ENCODE data around the gene ZSCAN10.

The ZSCAN10 gene

GRCh38 chr16:3134338-3135125 lies 35.4 kb upstream of the ZSCAN10 start, which contains the start of gene ZNF213:
Gene ZNF213, plus strand, starts transcription at chr16:3135029. Its CDS starts 2,252 bp downstream, at chr16:3137281.
- peak; percentile 98 for DNase-seq

DNA sequence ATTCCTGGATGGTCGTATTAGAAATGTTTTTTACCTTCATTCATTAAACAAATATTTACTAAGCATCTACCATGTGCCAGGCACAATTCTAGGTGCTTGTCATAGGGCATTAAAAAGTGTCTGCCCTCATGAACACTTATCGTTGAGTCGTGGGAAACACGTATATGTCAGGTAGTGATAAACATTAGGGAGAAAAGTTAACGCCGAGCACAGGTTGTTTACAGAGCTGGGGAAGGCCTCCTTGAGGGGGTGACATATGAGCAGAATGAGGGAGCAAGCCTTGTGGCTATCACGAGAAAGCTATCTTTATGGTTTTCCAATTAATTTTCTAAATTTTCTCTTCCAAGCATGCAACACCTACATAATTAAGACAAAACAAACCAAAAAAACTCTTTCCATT lies 34.8 kb upstream of the ZSCAN10 start:
- DNase-seq: no peak

DNA sequence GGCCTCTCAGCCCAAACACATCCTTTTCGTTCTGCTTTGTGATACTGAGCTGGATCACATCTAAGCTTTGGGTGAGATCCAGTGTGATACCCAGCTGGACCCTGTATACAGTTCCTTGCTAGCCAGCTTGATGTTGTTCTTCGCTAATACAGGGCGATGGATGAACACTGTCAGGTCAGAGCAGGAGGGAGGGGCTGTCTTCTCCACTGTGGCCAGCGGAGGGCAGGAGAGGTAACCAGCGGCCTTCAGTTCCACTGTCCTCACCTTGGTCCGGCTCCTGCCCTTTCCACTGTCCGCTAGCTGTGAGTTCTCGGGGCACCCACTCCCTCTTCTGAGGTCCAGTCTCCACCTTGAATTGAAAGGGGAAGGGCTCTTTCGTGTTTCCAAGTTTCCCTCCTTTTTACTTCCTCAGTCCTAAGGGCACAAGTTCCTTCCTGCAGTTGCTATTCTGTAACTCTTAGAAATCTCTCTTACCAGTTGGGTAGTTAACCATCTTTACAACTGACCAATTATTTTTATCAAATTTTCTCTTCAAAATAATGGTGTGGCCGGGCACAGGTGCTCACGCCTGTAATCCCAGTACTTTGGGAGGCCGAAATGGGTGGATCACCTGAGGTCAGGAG lies 32.8 kb upstream of the ZSCAN10 start:
- no peak for DNase-seq

DNA sequence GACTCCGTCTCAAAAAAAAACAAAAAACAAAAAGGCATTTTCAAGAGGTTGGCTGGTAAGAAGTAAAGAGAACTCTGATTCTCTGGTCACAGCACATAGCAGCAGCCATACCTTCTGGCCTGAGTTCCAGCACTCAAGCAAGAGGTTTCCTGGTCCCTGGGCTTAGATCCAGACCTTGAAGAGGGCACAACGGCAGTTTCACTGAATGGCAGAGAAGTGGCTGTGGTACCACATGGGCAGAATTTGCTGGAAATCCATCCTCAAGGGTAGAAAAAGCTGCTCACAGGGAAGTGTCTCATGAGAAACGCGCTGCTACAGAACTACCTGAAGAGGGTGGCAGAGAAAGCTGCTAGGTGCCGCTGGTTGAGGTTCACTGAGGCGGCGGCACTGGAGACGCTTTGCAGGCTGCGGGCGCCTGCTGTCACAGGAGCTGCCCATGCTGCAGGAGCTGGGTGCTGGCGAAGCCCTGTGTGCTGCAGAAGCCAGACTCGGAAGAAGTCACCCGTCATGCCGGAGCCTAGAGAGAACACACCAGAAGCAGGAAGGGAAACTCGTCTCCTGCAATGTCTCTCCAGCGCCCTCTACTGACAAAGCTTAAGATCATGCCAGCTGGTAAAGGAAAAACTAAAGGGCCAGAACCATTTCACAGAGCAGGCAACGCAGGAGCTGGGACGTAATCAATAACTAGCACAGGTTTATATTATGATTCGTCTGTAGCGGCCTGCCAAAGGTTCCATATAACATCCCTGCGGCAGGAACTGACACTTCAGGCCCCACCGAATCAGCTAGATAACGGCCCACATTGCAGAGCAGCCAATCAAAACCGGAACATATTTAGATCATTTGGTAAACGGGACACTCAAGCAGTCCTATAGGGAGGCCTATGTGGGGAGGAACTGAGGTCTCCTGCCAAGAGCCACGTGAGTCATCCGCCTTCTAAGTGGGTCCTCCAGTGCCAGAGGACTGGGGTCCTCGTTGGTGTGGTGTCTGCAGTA lies 30.3 kb upstream of the ZSCAN10 start:
- peak; percentile 80 for DNase-seq

DNA sequence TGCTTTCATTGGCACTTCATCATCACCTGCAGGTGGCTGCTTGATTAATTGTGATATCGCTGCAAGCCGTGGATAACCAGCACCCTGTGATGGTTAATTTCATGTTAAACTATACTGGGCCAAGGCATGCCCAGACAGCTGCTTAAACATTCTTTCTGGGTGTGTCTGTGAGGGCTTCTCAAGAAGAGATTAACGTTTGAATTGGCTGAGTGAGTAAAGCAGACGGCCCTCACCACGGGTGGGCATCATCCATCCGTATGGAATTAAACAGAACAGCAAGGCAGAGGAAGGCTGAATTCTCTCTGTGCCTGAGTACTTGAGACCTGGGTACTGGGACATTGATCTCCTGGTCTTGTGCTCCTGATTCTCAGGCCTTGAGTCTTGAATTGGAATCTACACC lies 28.7 kb upstream of the ZSCAN10 start:
- DNase-seq: no peak

DNA sequence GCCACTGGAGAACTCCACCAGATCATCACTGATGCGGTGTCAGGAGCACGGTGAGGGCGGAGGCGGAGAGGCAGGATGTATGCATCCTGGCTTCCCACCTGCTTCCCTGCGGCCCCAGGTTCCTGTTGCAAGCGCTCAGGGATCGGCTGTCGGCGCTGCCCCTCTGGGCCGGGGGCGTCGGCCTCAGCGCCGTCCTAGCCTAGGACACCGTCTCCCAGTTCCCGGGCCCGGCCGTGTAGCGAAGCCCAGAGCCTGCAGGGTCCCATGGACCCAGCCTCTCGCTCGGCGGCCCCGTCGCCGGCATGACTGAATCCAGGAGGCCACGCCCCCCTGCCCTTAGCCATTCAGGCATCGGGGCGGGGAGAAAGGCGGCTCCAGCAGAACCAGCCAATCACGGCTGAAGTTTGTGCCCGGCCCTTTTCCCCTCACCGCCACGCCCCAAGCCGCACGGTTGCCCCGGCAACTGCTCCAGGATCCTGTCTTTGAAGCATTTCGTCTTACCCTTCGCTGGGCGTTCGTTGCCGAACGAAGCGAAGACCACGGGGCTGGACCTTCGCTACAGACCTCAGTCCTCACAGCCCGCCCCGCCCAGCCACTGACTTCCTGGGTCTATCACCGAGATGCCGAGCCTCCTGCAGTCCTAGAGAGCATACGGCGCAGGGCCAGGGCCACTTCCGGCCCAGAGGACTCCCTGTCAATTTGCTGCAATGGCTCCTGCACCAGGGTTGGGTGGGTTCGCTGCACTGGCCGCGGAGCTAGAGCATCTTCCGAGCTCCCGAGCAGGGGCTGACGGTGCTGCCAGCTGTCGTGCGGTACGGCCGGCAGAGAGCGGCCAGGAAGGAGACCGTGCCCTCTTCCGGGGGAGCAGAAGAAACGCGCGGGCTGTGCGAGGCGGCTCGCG lies 25.1 kb upstream of the ZSCAN10 start:
- DNase-seq: peak; percentile 92

DNA sequence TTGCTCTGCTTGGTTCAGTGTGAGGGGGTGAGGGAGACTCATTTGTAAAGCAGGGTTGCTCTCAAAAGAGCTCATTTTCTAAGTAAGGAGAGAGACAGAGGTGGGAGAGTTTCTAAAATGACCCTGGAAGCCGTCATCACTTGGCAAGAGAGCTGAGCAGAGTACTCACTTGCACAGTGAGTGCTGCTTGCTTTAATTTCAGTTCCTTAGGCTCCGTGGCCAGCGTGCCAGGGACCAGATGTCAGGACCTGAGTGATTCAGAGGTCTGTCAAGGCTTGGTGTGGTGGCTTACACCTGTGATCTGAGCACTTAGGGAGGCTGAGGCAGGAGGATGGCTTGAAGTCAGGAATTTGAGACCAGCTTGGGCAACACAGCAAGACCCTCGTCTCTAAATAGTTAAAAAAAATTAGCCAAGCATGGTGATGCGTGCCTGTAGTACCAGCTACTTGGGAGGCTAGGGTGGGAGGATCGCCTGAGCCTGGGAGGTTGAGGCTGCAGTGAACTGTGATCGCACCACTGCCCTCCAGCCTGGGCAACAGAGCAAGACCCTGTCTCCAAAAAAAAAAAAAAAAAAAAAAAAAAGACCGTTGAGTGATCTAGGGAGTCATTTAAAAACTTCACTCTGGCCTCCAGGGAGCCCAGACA lies 24.0 kb upstream of the ZSCAN10 start:
- DNase-seq: no peak

GRCh38 chr16:3121851-3122467 lies 22.9 kb upstream of the ZSCAN10 start:
- no peak for DNase-seq

DNA sequence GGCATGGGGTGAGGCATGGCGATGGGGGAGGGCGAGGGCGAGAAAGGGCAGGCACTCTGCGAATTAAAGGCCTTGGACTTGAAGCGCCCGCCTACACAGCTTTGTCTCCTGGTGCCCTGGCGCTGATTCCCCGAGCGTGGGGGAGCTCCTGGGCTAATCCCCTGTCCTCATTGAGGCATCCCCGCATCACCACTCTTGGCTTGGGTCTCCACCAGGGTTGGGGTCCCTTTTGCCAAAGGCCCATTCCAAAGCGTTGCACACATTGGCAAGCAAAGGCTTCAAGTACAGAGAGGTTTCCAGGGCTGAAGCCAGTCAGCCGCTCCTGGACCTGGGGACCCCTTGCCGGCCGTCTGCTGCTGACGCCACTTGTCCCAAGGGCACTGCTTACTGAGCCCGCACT lies 21.3 kb upstream of the ZSCAN10 start:
- DNase-seq: no peak

DNA sequence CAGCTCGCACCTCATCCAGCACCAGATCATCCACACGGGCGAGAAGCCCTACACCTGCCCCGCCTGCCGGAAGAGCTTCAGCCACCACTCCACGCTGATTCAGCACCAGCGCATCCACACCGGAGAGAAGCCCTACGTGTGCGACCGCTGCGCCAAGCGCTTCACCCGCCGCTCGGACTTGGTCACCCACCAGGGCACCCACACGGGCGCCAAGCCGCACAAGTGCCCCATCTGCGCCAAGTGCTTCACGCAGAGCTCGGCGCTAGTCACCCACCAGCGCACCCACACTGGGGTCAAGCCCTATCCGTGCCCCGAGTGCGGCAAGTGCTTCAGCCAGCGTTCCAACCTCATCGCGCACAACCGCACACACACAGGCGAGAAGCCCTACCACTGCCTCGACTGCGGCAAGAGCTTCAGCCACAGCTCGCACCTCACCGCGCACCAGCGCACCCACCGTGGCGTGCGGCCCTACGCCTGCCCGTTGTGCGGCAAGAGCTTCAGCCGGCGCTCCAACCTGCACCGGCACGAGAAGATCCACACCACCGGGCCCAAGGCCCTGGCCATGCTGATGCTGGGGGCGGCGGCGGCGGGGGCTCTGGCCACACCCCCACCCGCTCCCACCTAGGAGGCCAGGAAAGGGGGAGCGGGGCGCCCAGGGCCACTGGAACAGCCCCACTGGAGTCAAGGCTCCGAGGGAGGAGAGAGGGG lies 20.8 kb upstream of the ZSCAN10 start:
- no peak for DNase-seq

DNA sequence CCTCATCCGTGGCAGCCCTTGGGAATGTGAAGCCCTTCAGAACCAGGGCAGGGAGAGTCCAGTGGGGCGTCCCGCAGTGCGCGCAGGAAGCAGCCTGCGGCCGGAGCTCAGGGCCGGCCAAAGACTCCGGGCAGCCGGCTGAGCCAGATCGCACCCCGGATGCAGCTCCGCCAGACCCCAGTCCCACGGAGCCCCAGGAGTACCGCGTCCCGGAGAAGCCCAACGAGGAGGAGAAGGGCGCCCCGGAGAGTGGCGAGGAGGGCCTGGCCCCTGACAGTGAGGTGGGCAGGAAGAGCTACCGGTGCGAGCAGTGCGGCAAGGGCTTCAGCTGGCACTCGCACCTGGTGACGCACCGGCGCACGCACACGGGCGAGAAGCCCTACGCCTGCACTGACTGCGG lies 20.2 kb upstream of the ZSCAN10 start:
- DNase-seq: no peak

DNA sequence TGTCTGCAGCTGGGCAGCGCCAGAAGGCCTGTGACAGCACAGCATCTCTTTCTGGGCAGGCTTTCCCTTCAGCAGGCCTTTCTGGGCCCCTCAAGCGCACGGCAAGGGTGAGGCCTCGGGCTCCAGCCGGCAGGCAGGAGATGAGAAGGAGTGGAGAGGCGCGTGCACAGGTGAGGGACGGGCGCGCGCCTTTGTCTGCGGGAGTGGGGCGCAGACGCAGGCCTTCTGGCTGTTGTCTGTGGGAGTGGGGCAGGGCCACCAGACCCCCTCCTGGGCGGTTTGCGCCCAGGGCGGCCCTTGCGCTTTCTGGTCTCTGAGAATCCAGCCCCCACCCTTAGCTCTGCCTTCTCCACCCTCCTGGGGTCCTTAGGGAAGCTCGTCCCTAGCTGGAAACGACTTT lies 19.8 kb upstream of the ZSCAN10 start:
- no peak for DNase-seq

DNA sequence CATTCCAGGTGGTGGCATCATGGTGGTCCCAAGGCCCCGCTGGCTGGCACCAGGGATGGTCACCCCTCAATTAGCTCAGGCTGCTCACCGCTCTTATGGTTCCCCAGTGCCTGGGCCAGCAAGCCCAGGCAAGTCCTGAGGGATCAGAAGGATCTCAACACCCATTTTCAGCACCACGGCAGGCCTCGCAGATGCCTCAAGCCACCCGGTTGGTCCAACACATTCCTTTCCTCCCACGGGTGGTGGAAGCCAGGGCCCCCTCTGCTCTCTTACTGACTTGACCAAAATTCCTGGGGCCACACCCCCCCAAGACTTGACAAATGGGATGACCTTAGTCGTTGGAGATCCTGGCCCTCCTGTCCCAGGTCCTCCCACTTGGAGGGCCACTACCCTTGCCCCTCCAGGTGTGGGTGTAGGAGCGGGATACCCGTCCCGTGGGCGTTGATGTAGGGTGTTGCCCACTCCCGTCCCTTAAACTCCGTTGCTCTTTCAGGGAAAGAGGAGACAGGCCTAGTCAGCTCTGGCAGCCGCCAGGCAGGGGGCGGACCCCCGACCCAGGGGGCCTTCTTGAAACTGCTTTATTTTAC lies 19.2 kb upstream of the ZSCAN10 start:
- no peak for DNase-seq

DNA sequence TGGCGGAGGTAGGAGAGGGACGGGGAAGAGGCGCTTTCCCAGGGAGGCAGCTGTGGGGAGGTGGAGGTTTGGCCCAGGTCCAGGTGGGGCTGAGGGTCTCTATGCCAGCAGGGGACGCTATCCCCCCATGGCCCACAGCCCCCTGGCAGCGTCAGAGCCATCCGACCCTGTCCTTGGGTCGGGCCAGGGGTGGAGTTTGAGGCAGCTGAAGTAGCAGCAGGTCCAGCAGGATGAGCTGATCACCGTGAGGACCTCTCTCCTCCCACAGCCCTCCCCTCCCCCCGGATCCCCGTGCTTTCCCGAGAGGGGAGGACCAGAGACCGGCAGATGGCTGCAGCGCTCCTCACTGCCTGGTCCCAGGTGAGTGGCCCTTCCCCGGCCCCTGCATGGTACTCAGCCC lies 16.5 kb upstream of the ZSCAN10 start:
- no peak for DNase-seq

- no peak for DNase-seq
Measured at GRCh38 chr16:3115003-3115402, 15.9 kb upstream of the ZSCAN10 start.

DNA sequence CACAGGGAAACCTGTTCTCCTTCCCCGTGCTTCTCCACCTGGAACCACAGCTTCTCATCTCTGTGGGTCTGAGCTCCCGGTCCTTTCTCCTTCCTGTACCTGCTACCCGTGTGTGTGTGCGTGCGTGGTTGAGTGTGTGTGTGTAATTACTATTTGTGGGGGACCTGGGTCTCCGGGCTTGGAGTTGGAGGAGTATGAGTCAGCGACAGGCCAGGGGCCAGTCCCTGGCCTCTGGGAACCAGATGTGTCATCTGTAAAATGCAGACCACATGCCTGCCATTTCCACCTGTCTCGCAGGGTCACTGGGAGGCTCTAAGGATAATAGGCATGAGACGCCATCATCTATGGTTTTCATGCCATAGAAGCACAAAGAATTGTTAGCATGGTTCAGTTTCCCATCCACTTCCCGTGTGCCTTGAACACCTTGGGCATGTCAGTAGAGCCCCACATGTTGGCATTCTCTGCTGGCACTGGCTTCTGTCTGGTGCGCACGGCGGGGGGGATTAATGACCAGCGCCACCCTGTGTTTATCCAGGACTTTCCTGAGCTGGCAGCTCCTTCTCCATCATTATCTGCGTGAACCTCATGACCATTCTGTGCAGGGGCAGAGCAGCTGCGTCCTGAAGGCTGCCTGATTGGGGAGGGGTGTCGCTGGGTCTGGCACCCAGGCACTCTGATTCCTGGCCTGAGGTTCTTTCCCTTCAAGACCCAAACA lies 14.8 kb upstream of the ZSCAN10 start:
- no peak for DNase-seq

- DNase-seq: no peak
Measured at GRCh38 chr16:3112881-3113574, 13.9 kb upstream of the ZSCAN10 start.

DNA sequence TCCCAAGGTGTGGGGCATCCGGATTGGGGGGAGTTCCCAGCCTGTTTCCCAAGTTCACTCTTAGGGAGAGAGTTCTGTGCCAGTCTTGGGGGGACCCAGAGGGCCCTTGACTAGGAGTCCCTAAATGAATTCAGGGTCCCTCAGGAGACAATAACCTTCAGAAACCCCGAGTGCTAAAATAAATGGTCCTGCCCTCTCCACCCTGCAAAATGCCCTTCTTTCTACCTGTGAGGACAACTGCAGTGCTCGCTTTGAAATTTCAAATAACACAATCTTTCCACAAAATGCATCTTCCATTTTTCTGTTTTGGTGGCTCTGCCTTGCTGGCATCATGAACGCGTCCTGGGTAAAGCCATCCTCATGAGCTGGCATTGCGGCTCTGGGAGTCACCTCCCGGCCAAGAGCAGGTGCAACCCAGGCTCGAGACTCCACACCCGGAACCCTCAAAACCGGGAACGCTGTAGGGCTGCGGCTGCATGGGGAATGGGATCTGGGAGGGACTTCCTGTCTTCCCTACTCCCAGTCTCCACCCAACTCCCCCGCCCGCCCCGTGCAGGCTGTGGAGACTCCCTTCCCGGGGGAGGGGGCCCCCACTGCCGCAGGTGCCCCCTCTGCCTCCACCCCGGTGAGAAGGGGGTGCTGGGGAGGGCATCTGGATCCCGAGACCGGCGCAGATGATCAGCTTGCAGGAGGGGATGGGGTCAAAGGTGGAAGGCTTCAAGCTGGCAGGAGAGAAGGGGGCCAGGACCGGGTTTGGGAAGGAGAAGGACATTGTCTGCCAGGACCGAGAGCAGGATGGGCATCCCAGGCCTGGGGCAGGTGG lies 13.2 kb upstream of the ZSCAN10 start, which contains the start of gene ZNF205:
TSS of gene ZNF205 (plus strand) at position 529 of the 823 bp plus-strand sequence. CDS start 845 bp downstream, outside the sequence.
- DNase-seq: peak; percentile 73

Data from fibroblast of skin of abdomen (primary cell).